HepG2 (cell line): ENCODE results near the gene MYL11. TPM values are rescaled to one million over a fixed set of nuclear protein-coding genes. Genes with fewer than 3 reads are reported as not detected.

Experiments used
- CAMTA2 ChIP-seq: sonication (generic); formaldehyde crosslinking; IDR thresholded peaks from 2 replicates; pipeline ENCODE4 v1.4.0; 2020; ENCODE audit warnings: mild to moderate bottlenecking, missing genetic modification reagents, borderline replicate concordance
- HDAC6 ChIP-seq: fragments of 200-600 bp; sonication (generic); IDR thresholded peaks from 2 replicates; pipeline ENCODE4 v1.7.0; 2017; ENCODE audit warnings: mild to moderate bottlenecking, antibody characterized with exemption, low read length, low read depth
- HMG20B ChIP-seq: conservative IDR thresholded peaks from 2 replicates; pipeline ENCODE4 v1.6.1; 2016; ENCODE audit warnings: missing genetic modification reagents, missing compliant biosample characterization
- NONO ChIP-seq, 2 experiments: fragments of 450-650 bp in 1 of 2; sonication (generic) in 1 of 2; formaldehyde crosslinking in 1 of 2; IDR thresholded peaks in 1 of 2; conservative IDR thresholded peaks in 1 of 2; 2 replicates each; pipeline versions ENCODE4 v1.6.1 to v1.8.0; 2017 to 2022; ENCODE audit warnings: mild to moderate bottlenecking in 1 of 2, missing genetic modification reagents in 1 of 2, moderate library complexity in 1 of 2
- PHF8 ChIP-seq: sonication (generic); formaldehyde crosslinking; IDR thresholded peaks from 2 replicates; pipeline ENCODE4 v1.5.0; 2020; ENCODE audit warnings: missing genetic modification reagents
- RXRB ChIP-seq: IDR thresholded peaks from 2 replicates; pipeline ENCODE4 v1.6.1; 2016; ENCODE audit warnings: borderline replicate concordance, missing genetic modification reagents, missing compliant biosample characterization
- SUZ12 ChIP-seq: fragments of 150-350 bp; IDR thresholded peaks from 2 replicates; pipeline ENCODE4 v1.6.1; 2014; ENCODE audit warnings: low read depth, low read length
- TBL1XR1 ChIP-seq: fragments of 150-350 bp; IDR thresholded peaks from 2 replicates; pipeline ENCODE4 v1.6.1; 2014; ENCODE audit warnings: borderline replicate concordance, low read length; ENCODE audit not compliant: partially characterized antibody
- TBP ChIP-seq: sonication (generic); formaldehyde crosslinking; IDR thresholded peaks from 2 replicates; pipeline ENCODE4 v1.5.0; 2020; ENCODE audit warnings: missing genetic modification reagents
- TEAD2 ChIP-seq: sonication (generic); formaldehyde crosslinking; IDR thresholded peaks from 2 replicates; pipeline ENCODE4 v1.9.0; 2021; ENCODE audit warnings: missing genetic modification reagents
- ZFP37 ChIP-seq: sonication (generic); formaldehyde crosslinking; IDR thresholded peaks from 2 replicates; pipeline ENCODE4 v1.4.0; 2020; ENCODE audit warnings: missing genetic modification reagents, borderline replicate concordance
- ZFP62 ChIP-seq: sonication (generic); formaldehyde crosslinking; IDR thresholded peaks from 2 replicates; pipeline ENCODE4 v1.4.0; 2020; ENCODE audit warnings: missing genetic modification reagents
- ZHX1 ChIP-seq: sonication (generic); formaldehyde crosslinking; IDR thresholded peaks from 2 replicates; pipeline ENCODE4 v1.8.1; 2022; ENCODE audit warnings: low read depth, mild to moderate bottlenecking, missing genetic modification reagents
- ZNF121 ChIP-seq: sonication (generic); formaldehyde crosslinking; IDR thresholded peaks from 2 replicates; pipeline ENCODE4 v1.5.0; 2020; ENCODE audit warnings: mild to moderate bottlenecking, missing genetic modification reagents
- ZNF180 ChIP-seq: sonication (generic); formaldehyde crosslinking; IDR thresholded peaks from 2 replicates; pipeline ENCODE4 v1.4.0; 2020; ENCODE audit warnings: low read depth, missing genetic modification reagents, borderline replicate concordance
- ZNF224 ChIP-seq: sonication (generic); formaldehyde crosslinking; IDR thresholded peaks from 2 replicates; pipeline ENCODE4 v1.5.0; 2020; ENCODE audit warnings: mild to moderate bottlenecking, missing genetic modification reagents
- ZNF30 ChIP-seq: sonication (generic); formaldehyde crosslinking; IDR thresholded peaks from 2 replicates; pipeline ENCODE4 v1.5.0; 2020; ENCODE audit warnings: mild to moderate bottlenecking, missing genetic modification reagents
- ZNF460 ChIP-seq: sonication (generic); formaldehyde crosslinking; IDR thresholded peaks from 2 replicates; pipeline ENCODE4 v1.5.1; 2020; ENCODE audit warnings: missing genetic modification reagents, mild to moderate bottlenecking, borderline replicate concordance
- ZNF468 ChIP-seq: sonication (generic); formaldehyde crosslinking; IDR thresholded peaks from 2 replicates; pipeline ENCODE4 v1.8.0; 2022; ENCODE audit warnings: mild to moderate bottlenecking, moderate library complexity, missing genetic modification reagents
- ZNF672 ChIP-seq: sonication (generic); formaldehyde crosslinking; IDR thresholded peaks from 2 replicates; pipeline ENCODE4 v1.8.1; 2022; ENCODE audit warnings: missing genetic modification reagents
- ZNF709 ChIP-seq: sonication (generic); formaldehyde crosslinking; IDR thresholded peaks from 2 replicates; pipeline ENCODE4 v1.5.0; 2020; ENCODE audit warnings: mild to moderate bottlenecking, missing genetic modification reagents
- ZNF740 ChIP-seq: sonication (generic); formaldehyde crosslinking; IDR thresholded peaks from 2 replicates; pipeline ENCODE4 v1.4.0; 2020; ENCODE audit warnings: missing genetic modification reagents
- ZNF839 ChIP-seq: sonication (generic); formaldehyde crosslinking; IDR thresholded peaks from 2 replicates; pipeline ENCODE4 v1.4.0; 2020; ENCODE audit warnings: missing genetic modification reagents, mild to moderate bottlenecking, borderline replicate concordance
- polyA plus RNA-seq, 8 experiments: library from polyadenylated mRNA; depleted of rRNA in 3 of 8; stranded (reverse) in 7 of 8; unstranded in 1 of 8; fragments of >200 nt; fragmentation: Illumina TruSeq in 4 of 8; extraction: Trizol in 4 of 8; gene quantifications; 2 replicates each; pipeline versions ENCODE4 v1.2.1 to v1.2.3, GENCODE V29; 2011 to 2016; ENCODE audit warnings: low read depth in 4 of 8, missing spikeins in 1 of 8, mixed read lengths in 1 of 8; ENCODE audit not compliant: insufficient read depth in 1 of 8
- total RNA-seq, 5 experiments: library from RNA; depleted of rRNA; stranded (reverse); fragments of >200 nt; fragmentation: Illumina TruSeq; extraction: Trizol; gene quantifications; 2 replicates each; pipeline ENCODE4 v1.2.3, GENCODE V29; 2016; ENCODE audit warnings: low read depth in 1 of 5
- TF ChIP-seq, protein P1 (sequence below): sonication (generic); formaldehyde crosslinking; IDR thresholded peaks from 2 replicates; pipeline ENCODE4 v1.5.1; 2020; ENCODE audit warnings: missing genetic modification reagents, mild to moderate bottlenecking, borderline replicate concordance
- TF ChIP-seq, protein P2 (sequence below): IDR thresholded peaks from 2 replicates; pipeline ENCODE4 v1.6.1; 2016; ENCODE audit warnings: low read depth, borderline replicate concordance

The MYL11 gene
- total and polyA plus RNA-seq, 2 of the 13 experiments (the other 11 are each of a cell fraction or from before 2014, with no cell fraction given) = not detected

DNA sequence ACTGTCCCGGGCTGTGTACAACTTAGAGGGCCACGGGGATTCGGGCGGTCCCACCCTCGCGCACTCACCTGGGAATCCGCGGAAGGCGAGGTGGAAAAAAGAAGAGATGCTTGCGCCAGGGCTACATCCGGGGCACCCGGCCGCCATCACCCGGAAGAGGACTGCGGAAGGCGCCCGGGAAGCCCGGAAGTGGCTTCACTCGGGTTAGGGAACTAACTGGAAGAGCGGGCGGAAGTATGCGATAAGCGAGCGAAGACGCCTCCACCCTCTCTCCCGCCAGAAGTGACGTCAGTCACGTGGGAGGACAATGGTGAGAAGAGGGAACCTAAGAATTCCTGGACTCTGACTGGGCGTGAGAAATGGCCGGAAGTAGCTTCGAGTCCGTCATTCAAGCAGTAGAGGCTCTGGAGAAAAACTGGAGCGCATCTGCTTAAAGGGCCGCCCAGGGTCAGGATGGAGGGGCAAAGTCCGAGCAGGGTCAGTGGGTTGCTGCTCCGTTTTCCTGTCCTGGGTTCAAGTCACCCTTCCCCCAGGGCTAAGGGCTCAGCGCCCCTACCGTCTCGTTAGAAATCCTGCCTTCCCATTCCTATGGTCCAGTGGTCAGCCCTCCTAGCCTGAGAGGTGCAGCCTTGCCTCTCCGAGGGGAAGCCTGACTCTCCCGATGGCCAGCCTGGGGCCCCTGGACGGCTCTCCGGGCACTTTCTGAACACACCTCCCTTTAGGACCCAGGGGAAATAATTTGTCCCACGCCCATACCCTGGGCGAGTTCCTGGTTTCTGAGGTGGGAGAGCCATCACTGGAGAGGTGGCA, 19.3 kb upstream of the MYL11 start, which contains the start of gene CD2BP2 (continued):
- TF ChIP-seq ZNF672 (CRISPR knock-in tag) (no peak), ZFP37 (peak; percentile 95), ZNF839 (CRISPR knock-in tag) (no peak; the same call in 1 of the 2 replicates), ZNF740 (peak; percentile 41; the same call in 1 of the 2 replicates), ZHX1 (CRISPR knock-in tag) (peak; percentile 92), ZNF30 (CRISPR knock-in tag) (no peak), ZNF709 (CRISPR knock-in tag) (peak; percentile 51), ZNF224 (no peak), SUZ12 (no peak), ZNF121 (CRISPR knock-in tag) (peak; percentile 74), RXRB (CRISPR knock-in tag) (no peak), ZFP62 (CRISPR knock-in tag) (no peak), HDAC6 (no peak), TBP (CRISPR knock-in tag) (no peak), TBL1XR1 (peak; percentile 42), ZNF180 (CRISPR knock-in tag) (no peak), PHF8 (CRISPR knock-in tag) (peak; percentile 90; the same call in 1 of the 2 replicates), ZNF460 (CRISPR knock-in tag) (no peak; the same call in 1 of the 2 replicates), TEAD2 (CRISPR knock-in tag) (0 out of 2 replicates have a peak, but pooled peaks have one; percentile 21), HMG20B (no peak; the same call in 1 of the 2 replicates), CAMTA2 (0 out of 2 replicates have a peak, but pooled peaks have one; percentile 21), ZNF468 (CRISPR knock-in tag) (peak; percentile 26; the same call in 1 of the 2 replicates), NONO (IDR thresholded peaks at IDR 0.05) (no peak), NONO (CRISPR knock-in tag; conservative IDR thresholded peaks at IDR 0.05) (peak; percentile 84)
- TF ChIP-seq, protein P1, sequence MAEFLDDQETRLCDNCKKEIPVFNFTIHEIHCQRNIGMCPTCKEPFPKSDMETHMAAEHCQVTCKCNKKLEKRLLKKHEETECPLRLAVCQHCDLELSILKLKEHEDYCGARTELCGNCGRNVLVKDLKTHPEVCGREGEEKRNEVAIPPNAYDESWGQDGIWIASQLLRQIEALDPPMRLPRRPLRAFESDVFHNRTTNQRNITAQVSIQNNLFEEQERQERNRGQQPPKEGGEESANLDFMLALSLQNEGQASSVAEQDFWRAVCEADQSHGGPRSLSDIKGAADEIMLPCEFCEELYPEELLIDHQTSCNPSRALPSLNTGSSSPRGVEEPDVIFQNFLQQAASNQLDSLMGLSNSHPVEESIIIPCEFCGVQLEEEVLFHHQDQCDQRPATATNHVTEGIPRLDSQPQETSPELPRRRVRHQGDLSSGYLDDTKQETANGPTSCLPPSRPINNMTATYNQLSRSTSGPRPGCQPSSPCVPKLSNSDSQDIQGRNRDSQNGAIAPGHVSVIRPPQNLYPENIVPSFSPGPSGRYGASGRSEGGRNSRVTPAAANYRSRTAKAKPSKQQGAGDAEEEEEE (CRISPR knock-in tag) = peak; percentile 61; the same call in 1 of the 2 replicates
- TF ChIP-seq, protein P2, sequence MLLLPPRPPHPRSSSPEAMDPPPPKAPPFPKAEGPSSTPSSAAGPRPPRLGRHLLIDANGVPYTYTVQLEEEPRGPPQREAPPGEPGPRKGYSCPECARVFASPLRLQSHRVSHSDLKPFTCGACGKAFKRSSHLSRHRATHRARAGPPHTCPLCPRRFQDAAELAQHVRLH (CRISPR knock-in tag) = no peak; the same call in 1 of the 2 replicates
